Hematopoietic multipotent progenitor cell treated with erythropoietin and hydrocortisone succinate and interleukin-3 and kit ligand, for 6 days (in vitro differentiated cells): ENCODE data around the gene HEATR5B.
"Not testable (repeated sequence)": the region's sequence is repeated elsewhere in the genome, so short reads cannot be mapped to it uniquely, and the experiment has no call there.

ENCODE experiments used
- DNase-seq: peaks from one replicate; pipeline ENCODE4 v3.0.0-alpha.2; 2015

The HEATR5B gene

GRCh38 chr2:37061013-37061711, 23.0 kb downstream of the HEATR5B start:
- no peak for DNase-seq

GRCh38 chr2:37060446-37060845, 23.7 kb downstream of the HEATR5B start:
- DNase-seq, result no peak

GRCh38 chr2:37059841-37060240, 24.3 kb downstream of the HEATR5B start:
- peak; percentile 64 for DNase-seq

- peak; percentile 24 for DNase-seq
Measured at GRCh38 chr2:37052600-37053332, 31.4 kb downstream of the HEATR5B start.

GRCh38 chr2:37039580-37039979, 44.6 kb downstream of the HEATR5B start:
- peak; percentile 16 for DNase-seq

GRCh38 chr2:37037771-37038170, 46.4 kb downstream of the HEATR5B start:
- peak; percentile 28 for DNase-seq

GRCh38 chr2:37029758-37030157, 54.4 kb downstream of the HEATR5B start:
- no peak for DNase-seq

GRCh38 chr2:37026050-37026449, 58.1 kb downstream of the HEATR5B start:
- DNase-seq, result peak; percentile 57

- DNase-seq, result no peak
Measured at GRCh38 chr2:37020887-37021796, 63.0 kb downstream of the HEATR5B start.

- DNase-seq, result no peak
Measured at GRCh38 chr2:37020212-37020886, 63.8 kb downstream of the HEATR5B start.

- no peak for DNase-seq
Measured at GRCh38 chr2:37013315-37013641, 70.9 kb downstream of the HEATR5B start.

- peak; percentile 34 for DNase-seq
Measured at GRCh38 chr2:37011130-37011529, 73.0 kb downstream of the HEATR5B start.

- DNase-seq, result peak; percentile 78
Measured at GRCh38 chr2:37005118-37005868, 78.9 kb downstream of the HEATR5B start.

- DNase-seq, result no peak
Measured at GRCh38 chr2:37000988-37001556, 83.1 kb downstream of the HEATR5B start.

GRCh38 chr2:37000318-37000717, 83.9 kb downstream of the HEATR5B start:
- no peak for DNase-seq

- not testable (repeated sequence) for DNase-seq
Measured at GRCh38 chr2:36999416-36999815, 84.8 kb downstream of the HEATR5B start.

- DNase-seq, result no peak
Measured at GRCh38 chr2:36993841-36994620, 90.1 kb downstream of the HEATR5B start.

GRCh38 chr2:36988008-36988407, 96.2 kb downstream of the HEATR5B start:
- no peak for DNase-seq

GRCh38 chr2:36982467-36982866, 101.7 kb downstream of the HEATR5B start:
- no peak for DNase-seq

- DNase-seq, result no peak
Measured at GRCh38 chr2:36981911-36982310, 102.3 kb downstream of the HEATR5B start.

- DNase-seq, result not testable (repeated sequence)
Measured at GRCh38 chr2:36979007-36979406, 105.2 kb downstream of the HEATR5B start.
